ENCODE measurements around the gene PIGA. TPM values are rescaled to one million over a fixed set of nuclear protein-coding genes. Genes with fewer than 3 reads are reported as not detected.

PIGA gene
- total and polyA plus RNA-seq, 9 of the 15 experiments (the other 6 are each of a cell fraction or from before 2014, with no cell fraction given) = 14.8 to 36.9 (median 23.5) TPM

DNA sequence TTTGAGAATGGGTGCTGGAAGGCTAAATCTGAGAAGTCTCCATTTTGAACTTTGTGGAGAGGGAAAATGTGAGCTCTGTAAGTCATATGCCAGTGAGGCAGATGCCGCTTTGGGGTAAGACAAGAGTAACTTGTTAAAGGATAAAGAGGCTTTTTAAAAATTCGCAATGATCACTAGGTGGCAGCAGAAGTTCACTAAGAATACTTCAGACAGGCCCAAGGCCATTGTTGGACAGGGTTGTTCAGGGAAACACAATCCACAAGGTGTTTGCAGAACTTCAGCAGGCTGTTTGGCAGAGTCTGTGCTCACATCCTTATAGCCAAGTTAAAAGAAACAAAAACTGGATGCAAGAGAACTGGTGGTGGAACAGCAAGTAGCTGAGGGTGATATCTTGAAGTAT lies 13.7 kb upstream of the PIGA start (continued):
- TF ChIP-seq, protein P1, sequence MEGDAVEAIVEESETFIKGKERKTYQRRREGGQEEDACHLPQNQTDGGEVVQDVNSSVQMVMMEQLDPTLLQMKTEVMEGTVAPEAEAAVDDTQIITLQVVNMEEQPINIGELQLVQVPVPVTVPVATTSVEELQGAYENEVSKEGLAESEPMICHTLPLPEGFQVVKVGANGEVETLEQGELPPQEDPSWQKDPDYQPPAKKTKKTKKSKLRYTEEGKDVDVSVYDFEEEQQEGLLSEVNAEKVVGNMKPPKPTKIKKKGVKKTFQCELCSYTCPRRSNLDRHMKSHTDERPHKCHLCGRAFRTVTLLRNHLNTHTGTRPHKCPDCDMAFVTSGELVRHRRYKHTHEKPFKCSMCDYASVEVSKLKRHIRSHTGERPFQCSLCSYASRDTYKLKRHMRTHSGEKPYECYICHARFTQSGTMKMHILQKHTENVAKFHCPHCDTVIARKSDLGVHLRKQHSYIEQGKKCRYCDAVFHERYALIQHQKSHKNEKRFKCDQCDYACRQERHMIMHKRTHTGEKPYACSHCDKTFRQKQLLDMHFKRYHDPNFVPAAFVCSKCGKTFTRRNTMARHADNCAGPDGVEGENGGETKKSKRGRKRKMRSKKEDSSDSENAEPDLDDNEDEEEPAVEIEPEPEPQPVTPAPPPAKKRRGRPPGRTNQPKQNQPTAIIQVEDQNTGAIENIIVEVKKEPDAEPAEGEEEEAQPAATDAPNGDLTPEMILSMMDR (IDR thresholded peaks at IDR 0.05 in 2 of 3, conservative IDR thresholded peaks at IDR 0.05 in 1 of 3; ENCODE audit: insufficient read depth in 2 of 3, low read depth in 1 of 3, low read length in 3 of 3) = peak; percentile 50 to 70 (median 57)
- TF ChIP-seq, protein P2, sequence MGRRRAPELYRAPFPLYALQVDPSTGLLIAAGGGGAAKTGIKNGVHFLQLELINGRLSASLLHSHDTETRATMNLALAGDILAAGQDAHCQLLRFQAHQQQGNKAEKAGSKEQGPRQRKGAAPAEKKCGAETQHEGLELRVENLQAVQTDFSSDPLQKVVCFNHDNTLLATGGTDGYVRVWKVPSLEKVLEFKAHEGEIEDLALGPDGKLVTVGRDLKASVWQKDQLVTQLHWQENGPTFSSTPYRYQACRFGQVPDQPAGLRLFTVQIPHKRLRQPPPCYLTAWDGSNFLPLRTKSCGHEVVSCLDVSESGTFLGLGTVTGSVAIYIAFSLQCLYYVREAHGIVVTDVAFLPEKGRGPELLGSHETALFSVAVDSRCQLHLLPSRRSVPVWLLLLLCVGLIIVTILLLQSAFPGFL (CRISPR knock-in tag; IDR thresholded peaks at IDR 0.05) = no peak
- TF ChIP-seq MYBL2 (IDR thresholded peaks at IDR 0.05; ENCODE audit: low read depth) (no peak), MYBL2 (CRISPR knock-in tag; IDR thresholded peaks at IDR 0.05; ENCODE audit: borderline replicate concordance) (no peak), CREM (IDR thresholded peaks at IDR 0.05; ENCODE audit: low read depth) (no peak), ZBTB8A (IDR thresholded peaks at IDR 0.05; ENCODE audit: partially characterized antibody) (no peak), DIDO1 (tag; IDR thresholded peaks at IDR 0.05; ENCODE audit: low read depth) (no peak), PTTG1 (tag; IDR thresholded peaks at IDR 0.05; ENCODE audit: low read depth) (no peak), ZNF324 (CRISPR knock-in tag; IDR thresholded peaks at IDR 0.05) (no peak), RFX7 (CRISPR knock-in tag; IDR thresholded peaks at IDR 0.05) (no peak)
- TF ChIP-seq, protein P3, sequence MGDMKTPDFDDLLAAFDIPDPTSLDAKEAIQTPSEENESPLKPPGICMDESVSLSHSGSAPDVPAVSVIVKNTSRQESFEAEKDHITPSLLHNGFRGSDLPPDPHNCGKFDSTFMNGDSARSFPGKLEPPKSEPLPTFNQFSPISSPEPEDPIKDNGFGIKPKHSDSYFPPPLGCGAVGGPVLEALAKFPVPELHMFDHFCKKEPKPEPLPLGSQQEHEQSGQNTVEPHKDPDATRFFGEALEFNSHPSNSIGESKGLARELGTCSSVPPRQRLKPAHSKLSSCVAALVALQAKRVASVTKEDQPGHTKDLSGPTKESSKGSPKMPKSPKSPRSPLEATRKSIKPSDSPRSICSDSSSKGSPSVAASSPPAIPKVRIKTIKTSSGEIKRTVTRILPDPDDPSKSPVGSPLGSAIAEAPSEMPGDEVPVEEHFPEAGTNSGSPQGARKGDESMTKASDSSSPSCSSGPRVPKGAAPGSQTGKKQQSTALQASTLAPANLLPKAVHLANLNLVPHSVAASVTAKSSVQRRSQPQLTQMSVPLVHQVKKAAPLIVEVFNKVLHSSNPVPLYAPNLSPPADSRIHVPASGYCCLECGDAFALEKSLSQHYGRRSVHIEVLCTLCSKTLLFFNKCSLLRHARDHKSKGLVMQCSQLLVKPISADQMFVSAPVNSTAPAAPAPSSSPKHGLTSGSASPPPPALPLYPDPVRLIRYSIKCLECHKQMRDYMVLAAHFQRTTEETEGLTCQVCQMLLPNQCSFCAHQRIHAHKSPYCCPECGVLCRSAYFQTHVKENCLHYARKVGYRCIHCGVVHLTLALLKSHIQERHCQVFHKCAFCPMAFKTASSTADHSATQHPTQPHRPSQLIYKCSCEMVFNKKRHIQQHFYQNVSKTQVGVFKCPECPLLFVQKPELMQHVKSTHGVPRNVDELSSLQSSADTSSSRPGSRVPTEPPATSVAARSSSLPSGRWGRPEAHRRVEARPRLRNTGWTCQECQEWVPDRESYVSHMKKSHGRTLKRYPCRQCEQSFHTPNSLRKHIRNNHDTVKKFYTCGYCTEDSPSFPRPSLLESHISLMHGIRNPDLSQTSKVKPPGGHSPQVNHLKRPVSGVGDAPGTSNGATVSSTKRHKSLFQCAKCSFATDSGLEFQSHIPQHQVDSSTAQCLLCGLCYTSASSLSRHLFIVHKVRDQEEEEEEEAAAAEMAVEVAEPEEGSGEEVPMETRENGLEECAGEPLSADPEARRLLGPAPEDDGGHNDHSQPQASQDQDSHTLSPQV (IDR thresholded peaks at IDR 0.05) = no peak
- TF ChIP-seq, protein P4, sequence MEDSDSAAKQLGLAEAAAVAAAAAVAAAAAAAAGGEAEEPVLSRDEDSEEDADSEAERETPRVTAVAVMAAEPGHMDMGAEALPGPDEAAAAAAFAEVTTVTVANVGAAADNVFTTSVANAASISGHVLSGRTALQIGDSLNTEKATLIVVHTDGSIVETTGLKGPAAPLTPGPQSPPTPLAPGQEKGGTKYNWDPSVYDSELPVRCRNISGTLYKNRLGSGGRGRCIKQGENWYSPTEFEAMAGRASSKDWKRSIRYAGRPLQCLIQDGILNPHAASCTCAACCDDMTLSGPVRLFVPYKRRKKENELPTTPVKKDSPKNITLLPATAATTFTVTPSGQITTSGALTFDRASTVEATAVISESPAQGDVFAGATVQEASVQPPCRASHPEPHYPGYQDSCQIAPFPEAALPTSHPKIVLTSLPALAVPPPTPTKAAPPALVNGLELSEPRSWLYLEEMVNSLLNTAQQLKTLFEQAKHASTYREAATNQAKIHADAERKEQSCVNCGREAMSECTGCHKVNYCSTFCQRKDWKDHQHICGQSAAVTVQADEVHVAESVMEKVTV (CRISPR knock-in tag; IDR thresholded peaks at IDR 0.05) = 0 out of 2 replicates have a peak, but pooled peaks have one; percentile 11
- TF ChIP-seq, protein P5, sequence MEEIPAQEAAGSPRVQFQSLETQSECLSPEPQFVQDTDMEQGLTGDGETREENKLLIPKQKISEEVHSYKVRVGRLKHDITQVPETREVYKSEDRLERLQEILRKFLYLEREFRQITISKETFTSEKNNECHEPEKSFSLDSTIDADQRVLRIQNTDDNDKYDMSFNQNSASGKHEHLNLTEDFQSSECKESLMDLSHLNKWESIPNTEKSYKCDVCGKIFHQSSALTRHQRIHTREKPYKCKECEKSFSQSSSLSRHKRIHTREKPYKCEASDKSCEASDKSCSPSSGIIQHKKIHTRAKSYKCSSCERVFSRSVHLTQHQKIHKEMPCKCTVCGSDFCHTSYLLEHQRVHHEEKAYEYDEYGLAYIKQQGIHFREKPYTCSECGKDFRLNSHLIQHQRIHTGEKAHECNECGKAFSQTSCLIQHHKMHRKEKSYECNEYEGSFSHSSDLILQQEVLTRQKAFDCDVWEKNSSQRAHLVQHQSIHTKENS (CRISPR knock-in tag; IDR thresholded peaks at IDR 0.05) = no peak
